Hematopoietic multipotent progenitor cell treated with erythropoietin and hydrocortisone succinate and interleukin-3 and kit ligand, for 6 days (in vitro differentiated cells): ENCODE results near the gene TRIM2.

Source experiments
- DNase-seq: peaks from one replicate; pipeline ENCODE4 v3.0.0-alpha.2; 2015

TRIM2 gene

GRCh38 chr4:153291562-153291961 lies 87.3 kb downstream of the TRIM2 start:
- DNase-seq: no peak

GRCh38 chr4:153292897-153293741 lies 88.9 kb downstream of the TRIM2 start:
- no peak for DNase-seq

GRCh38 chr4:153293742-153294057 lies 89.5 kb downstream of the TRIM2 start:
- no peak for DNase-seq

GRCh38 chr4:153294631-153295030 lies 90.4 kb downstream of the TRIM2 start:
- no peak for DNase-seq

GRCh38 chr4:153295131-153295755 lies 91.0 kb downstream of the TRIM2 start:
- DNase-seq: no peak

- no peak for DNase-seq
Measured at GRCh38 chr4:153296040-153296823, 92.0 kb downstream of the TRIM2 start.

- DNase-seq: no peak
Measured at GRCh38 chr4:153297116-153297515, 92.9 kb downstream of the TRIM2 start.

- no peak for DNase-seq
Measured at GRCh38 chr4:153310793-153311192, 106.5 kb downstream of the TRIM2 start.

- DNase-seq: no peak
Measured at GRCh38 chr4:153314915-153315314, 110.7 kb downstream of the TRIM2 start.

GRCh38 chr4:153318696-153319320 lies 114.6 kb downstream of the TRIM2 start:
- DNase-seq: peak; percentile 84

GRCh38 chr4:153322791-153323190 lies 118.5 kb downstream of the TRIM2 start:
- DNase-seq: no peak

GRCh38 chr4:153324046-153324445 lies 119.8 kb downstream of the TRIM2 start:
- no peak for DNase-seq

- DNase-seq: no peak
Measured at GRCh38 chr4:153325558-153325957, 121.3 kb downstream of the TRIM2 start.

- no peak for DNase-seq
Measured at GRCh38 chr4:153326513-153326912, 122.3 kb downstream of the TRIM2 start.

- no peak for DNase-seq
Measured at GRCh38 chr4:153327247-153327646, 123.0 kb downstream of the TRIM2 start.

GRCh38 chr4:153332936-153333335 lies 128.7 kb downstream of the TRIM2 start:
- no peak for DNase-seq

- no peak for DNase-seq
Measured at GRCh38 chr4:153333874-153334273, 129.6 kb downstream of the TRIM2 start.

GRCh38 chr4:153335665-153336064 lies 131.4 kb downstream of the TRIM2 start:
- no peak for DNase-seq

GRCh38 chr4:153337686-153338085 lies 133.4 kb downstream of the TRIM2 start:
- DNase-seq: no peak

GRCh38 chr4:153341575-153342090 lies 137.4 kb downstream of the TRIM2 start:
- peak; percentile 55 for DNase-seq

- no peak for DNase-seq
Measured at GRCh38 chr4:153342751-153343552, 138.7 kb downstream of the TRIM2 start.
